K562 (cell line): ENCODE results near the gene XPA. TPM values are rescaled to one million over a fixed set of nuclear protein-coding genes. Genes with fewer than 3 reads are reported as not detected.

Experiments used
- CREB1 ChIP-seq, 2 experiments: sonication (generic) in 1 of 2; formaldehyde crosslinking in 1 of 2; IDR thresholded peaks; 2 replicates each; pipeline versions ENCODE4 v1.6.1 to v1.8.0; 2012 to 2022; ENCODE audit warnings: inconsistent platforms in 1 of 2, mild to moderate bottlenecking in 1 of 2, missing genetic modification reagents in 1 of 2, moderate library complexity in 1 of 2
- CREB3L1 ChIP-seq: fragments of 450-650 bp; IDR thresholded peaks from 2 replicates; pipeline ENCODE4 v1.6.1; 2014; ENCODE audit warnings: low read depth, mild to moderate bottlenecking, moderate library complexity, borderline replicate concordance
- GATA2 ChIP-seq: sonication (generic); formaldehyde crosslinking; IDR thresholded peaks from 2 replicates; pipeline ENCODE4 v1.4.0; 2020; ENCODE audit warnings: mild to moderate bottlenecking, missing genetic modification reagents
- HDAC1 ChIP-seq, 2 experiments: fragments of 450-650 bp; IDR thresholded peaks; 2 replicates each; pipeline ENCODE4 v1.6.1; 2016 to 2017; ENCODE audit warnings: inconsistent platforms in 1 of 2, mild to moderate bottlenecking in 1 of 2, moderate library complexity in 1 of 2
- LEF1 ChIP-seq: fragments of 450-650 bp; IDR thresholded peaks from 2 replicates; pipeline ENCODE4 v1.6.1; 2016; ENCODE audit warnings: mild to moderate bottlenecking
- MYBL2 ChIP-seq, 2 experiments: fragments of 450-650 bp in 1 of 2; sonication (generic) in 1 of 2; formaldehyde crosslinking in 1 of 2; IDR thresholded peaks; 2 replicates each; pipeline versions ENCODE4 v1.6.1 to v1.8.1; 2017 to 2022; ENCODE audit warnings: borderline replicate concordance in 1 of 2, inconsistent platforms in 1 of 2, low read depth in 1 of 2, mild to moderate bottlenecking in 1 of 2, missing genetic modification reagents in 1 of 2, moderate library complexity in 1 of 2
- NUFIP1 ChIP-seq: fragments of 450-650 bp; IDR thresholded peaks from 2 replicates; pipeline ENCODE4 v1.6.1; 2018; ENCODE audit not compliant: partially characterized antibody
- PPARD ChIP-seq: fragments of 250-450 bp; sonication (Bioruptor Pico); IDR thresholded peaks from 2 replicates; pipeline ENCODE4 v1.8.0; 2022; ENCODE audit warnings: inconsistent platforms, mild to moderate bottlenecking, moderate library complexity
- SIX5 ChIP-seq, 2 experiments: IDR thresholded peaks; 2 replicates each; pipeline ENCODE4 v1.6.1; 2011; ENCODE audit warnings: low read length in 2 of 2, borderline replicate concordance in 1 of 2, low read depth in 1 of 2, mild to moderate bottlenecking in 1 of 2, moderate library complexity in 1 of 2; ENCODE audit not compliant: insufficient read depth in 1 of 2
- SRF ChIP-seq, 2 experiments: fragments of 250-450, 450-650 bp in 1 of 2; sonication (Bioruptor Pico) in 1 of 2; sonication (generic) in 1 of 2; formaldehyde crosslinking; IDR thresholded peaks; 2 replicates each; pipeline versions ENCODE4 v1.5.0 to v1.5.1; 2020 to 2022; ENCODE audit warnings: mild to moderate bottlenecking in 1 of 2, missing genetic modification reagents in 1 of 2
- TRIM24 ChIP-seq, 2 experiments: fragments of 450-650 bp; IDR thresholded peaks; 2 replicates each; pipeline ENCODE4 v1.6.1; 2016
- ZBTB40 ChIP-seq, 2 experiments: fragments of 450-650 bp in 1 of 2; sonication (generic) in 1 of 2; formaldehyde crosslinking in 1 of 2; IDR thresholded peaks; 2 replicates each; pipeline versions ENCODE4 v1.7.1 to v1.9.0; 2016 to 2022; ENCODE audit warnings: inconsistent platforms in 1 of 2, mild to moderate bottlenecking in 1 of 2, missing genetic modification reagents in 1 of 2
- polyA plus RNA-seq, 8 experiments: library from polyadenylated mRNA; depleted of rRNA in 4 of 8; stranded (reverse) in 5 of 8; unstranded in 3 of 8; fragments of >200 nt; fragmentation: Nextera tagmentation in 2 of 8; fragmentation: Illumina TruSeq in 1 of 8; extraction: Ambion mirVana in 2 of 8; extraction: Trizol in 1 of 8; gene quantifications; 2 replicates each; pipeline versions ENCODE4 v1.2.1 to v1.2.3, GENCODE V29; 2011 to 2014; ENCODE audit warnings: inconsistent platforms in 1 of 8, missing spikeins in 1 of 8
- total RNA-seq, 7 experiments: library from RNA; depleted of rRNA in 6 of 7; stranded (reverse); fragments of >200 nt in 6 of 7; fragmentation: Illumina TruSeq in 2 of 7; extraction: Trizol in 2 of 7; gene quantifications; 2 replicates each; pipeline versions ENCODE4 v1.2.1 to v1.2.3, GENCODE V29; 2011 to 2021; ENCODE audit warnings: low replicate concordance in 1 of 7
- TF ChIP-seq, protein P1 (sequence below): sonication (generic); formaldehyde crosslinking; IDR thresholded peaks from 2 replicates; pipeline ENCODE4 v1.8.1; 2023; ENCODE audit warnings: mild to moderate bottlenecking, missing genetic modification reagents

The XPA gene
- total and polyA plus RNA-seq, 9 of the 15 experiments (the other 6 are each of a cell fraction or from before 2014, with no cell fraction given), result 5.1 to 18.2 (median 14.1) TPM

GRCh38 chr9:97632985-97633858 is 63.9 kb downstream of the XPA start, which contains the start of the genes NCBP1 and TSTD2 (continued):
- TF ChIP-seq ZBTB40 (IDR thresholded peaks at IDR 0.05), result peak; percentile 96
- peak; percentile 55; the same call in 1 of the 2 replicates for TF ChIP-seq ZBTB40 (CRISPR knock-in tag; IDR thresholded peaks at IDR 0.05)
- peak in 1 of 2 experiments; percentile 32; a peak in 1 of 4 replicates for TF ChIP-seq SRF (CRISPR knock-in tag; IDR thresholded peaks at IDR 0.05)
- TF ChIP-seq PPARD, result no peak
- no peak for TF ChIP-seq GATA2
- TF ChIP-seq LEF1, result peak; percentile 79
- peak; percentile 90 for TF ChIP-seq CREB1 (IDR thresholded peaks at IDR 0.05)
- TF ChIP-seq CREB1 (CRISPR knock-in tag; IDR thresholded peaks at IDR 0.05), result peak; percentile 92
- peak; percentile 96 for TF ChIP-seq CREB3L1
- no peak for TF ChIP-seq MYBL2 (IDR thresholded peaks at IDR 0.05; ENCODE audit: low read depth)
- TF ChIP-seq MYBL2 (CRISPR knock-in tag; IDR thresholded peaks at IDR 0.05; ENCODE audit: borderline replicate concordance), result no peak
- peak in 1 of 2 experiments; percentile 75; a peak in 2 of 4 replicates for TF ChIP-seq HDAC1 (IDR thresholded peaks at IDR 0.05)
- TF ChIP-seq NUFIP1, result no peak
- 0 out of 4 replicates have a peak, but pooled peaks of 1 of the 2 experiments have one; percentile 8 for TF ChIP-seq TRIM24 (IDR thresholded peaks at IDR 0.05)
- TF ChIP-seq, protein P1, sequence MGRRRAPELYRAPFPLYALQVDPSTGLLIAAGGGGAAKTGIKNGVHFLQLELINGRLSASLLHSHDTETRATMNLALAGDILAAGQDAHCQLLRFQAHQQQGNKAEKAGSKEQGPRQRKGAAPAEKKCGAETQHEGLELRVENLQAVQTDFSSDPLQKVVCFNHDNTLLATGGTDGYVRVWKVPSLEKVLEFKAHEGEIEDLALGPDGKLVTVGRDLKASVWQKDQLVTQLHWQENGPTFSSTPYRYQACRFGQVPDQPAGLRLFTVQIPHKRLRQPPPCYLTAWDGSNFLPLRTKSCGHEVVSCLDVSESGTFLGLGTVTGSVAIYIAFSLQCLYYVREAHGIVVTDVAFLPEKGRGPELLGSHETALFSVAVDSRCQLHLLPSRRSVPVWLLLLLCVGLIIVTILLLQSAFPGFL (CRISPR knock-in tag), result no peak
- peak in 1 of 2 experiments; percentile 36; a peak in 1 of 4 replicates for TF ChIP-seq SIX5 (IDR thresholded peaks at IDR 0.05; ENCODE audit: borderline replicate concordance in 1 of 2, insufficient read depth in 1 of 2, low read depth in 1 of 2, low read length in 2 of 2)
